GM11168 (cell line): Measurements from ENCODE around the gene SDK2.

ENCODE experiments used
- in situ Hi-C: fragments of 300-500 bp; cut with MboI; formaldehyde crosslinking; loops from one replicate; pipeline ENCODE4 v1.12.0; 2022; ENCODE audit warnings: low sequenced_read_pairs; ENCODE audit not compliant: unreplicated experiment

The SDK2 gene

GRCh38 chr17:73613271-73614233, 30.7 kb downstream of the SDK2 start:
- in situ Hi-C loops = no loop called here

DNA sequence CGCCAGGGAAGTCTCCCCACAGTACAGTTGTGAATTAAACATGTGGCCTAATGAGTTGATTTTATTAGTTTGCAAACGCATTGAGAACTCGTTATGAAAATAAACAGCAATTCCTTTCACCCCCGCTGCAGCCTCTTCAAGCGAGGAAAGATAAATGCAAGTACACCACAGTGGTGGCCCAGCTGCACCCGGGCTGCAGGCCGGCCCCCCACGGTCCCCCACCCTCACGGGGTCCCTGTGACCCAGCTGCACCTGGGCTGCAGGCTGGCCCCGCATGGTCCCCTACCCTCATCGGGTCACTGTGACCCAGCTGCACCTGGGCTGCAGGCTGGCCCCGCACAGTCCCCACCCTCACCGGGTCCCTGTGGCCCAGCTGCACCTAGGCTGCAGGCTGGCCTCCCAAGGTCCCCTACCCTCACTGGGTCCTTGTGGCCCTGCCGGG, 32.2 kb downstream of the SDK2 start:
- in situ Hi-C loops = no loop called here

DNA sequence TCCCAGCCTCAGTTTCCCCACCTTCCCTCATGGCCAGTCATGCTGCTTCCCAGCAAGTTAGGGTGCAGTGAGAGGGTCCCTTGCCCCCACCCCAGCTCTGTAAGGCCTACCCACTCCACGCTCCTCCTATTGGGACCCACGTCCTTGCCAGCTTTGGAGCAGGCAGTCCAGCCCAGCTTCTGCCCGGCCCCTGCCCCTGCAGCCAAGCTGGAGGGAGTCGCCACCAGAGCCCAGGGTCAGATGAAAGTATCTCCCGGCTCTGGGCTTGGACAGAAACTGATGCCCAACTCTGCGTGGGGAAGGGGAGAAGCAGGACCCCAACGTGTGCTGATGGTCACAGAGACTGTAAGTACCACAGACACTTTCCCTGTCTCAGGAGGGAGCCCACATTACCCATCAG, 32.6 kb downstream of the SDK2 start:
- in situ Hi-C loops = no loop called here

DNA sequence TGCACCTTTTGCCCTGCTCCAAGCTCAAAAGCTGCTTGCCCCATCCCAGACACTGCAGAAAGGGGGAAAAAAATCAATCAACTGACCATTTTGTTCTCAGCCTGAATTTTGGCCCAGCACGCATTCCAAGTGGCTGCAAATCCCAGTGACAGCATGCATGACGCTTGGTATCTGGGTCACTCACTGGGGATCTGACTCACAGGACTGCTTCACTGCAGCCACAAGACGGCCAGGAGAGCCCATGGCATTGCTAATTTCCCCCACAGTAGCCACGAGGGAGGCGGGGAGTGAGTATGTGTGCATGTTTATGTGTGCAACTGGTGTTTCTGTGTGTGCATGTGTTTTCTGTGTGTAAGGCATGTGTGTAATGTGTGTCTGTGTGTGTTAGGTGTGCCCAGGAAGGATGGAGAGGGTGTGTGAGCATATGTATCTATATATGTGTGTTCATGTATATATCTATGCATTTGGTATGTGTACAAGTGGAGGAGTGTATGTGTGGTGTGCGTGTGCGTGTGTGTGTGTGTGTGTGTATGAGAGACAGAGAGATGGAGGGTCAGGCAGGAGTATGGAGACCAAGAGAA, 33.8 kb downstream of the SDK2 start:
- in situ Hi-C loops = no loop called here

DNA sequence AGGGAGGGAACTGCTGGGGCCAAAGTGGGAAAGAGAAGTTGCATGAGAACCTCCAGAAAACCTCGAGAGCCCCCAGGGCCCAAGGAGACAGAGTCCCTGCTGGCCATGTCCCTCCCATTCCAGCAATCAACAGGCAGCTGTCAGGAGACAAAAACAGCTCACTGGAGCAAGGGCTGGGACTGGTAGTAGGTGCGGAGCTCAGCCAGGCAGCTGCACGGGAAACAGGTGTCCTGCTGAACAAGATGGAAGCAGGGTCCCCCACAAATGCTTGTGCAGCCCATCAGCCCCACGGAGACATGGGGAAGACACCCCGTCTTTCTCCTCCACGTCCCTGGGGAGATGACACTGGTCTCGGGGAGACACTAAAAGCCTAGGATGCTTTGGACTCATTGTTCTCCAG, 34.5 kb downstream of the SDK2 start:
- in situ Hi-C loops = no loop called here

GRCh38 chr17:73609060-73609459, 35.2 kb downstream of the SDK2 start:
- in situ Hi-C loops = no loop called here

DNA sequence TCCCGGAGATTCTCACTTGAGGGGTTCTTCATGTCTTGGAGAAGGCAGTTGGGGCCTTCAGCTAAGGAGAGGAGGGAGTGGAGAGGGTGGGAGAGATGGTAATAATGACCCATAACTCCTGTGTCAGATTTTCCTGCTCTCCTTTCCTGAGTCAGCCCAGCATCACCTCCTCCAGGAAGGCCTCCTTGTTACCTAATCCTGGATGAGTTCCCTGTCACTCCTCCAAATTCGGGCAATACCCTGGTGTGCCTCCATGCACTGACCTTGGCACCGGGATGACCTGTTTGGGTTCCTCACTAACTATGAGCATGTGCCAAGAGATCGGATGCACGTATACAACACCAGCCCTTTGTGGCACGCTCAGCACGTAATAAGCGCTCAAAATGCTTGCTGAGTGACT, 38.8 kb downstream of the SDK2 start:
- in situ Hi-C loops = no loop called here

DNA sequence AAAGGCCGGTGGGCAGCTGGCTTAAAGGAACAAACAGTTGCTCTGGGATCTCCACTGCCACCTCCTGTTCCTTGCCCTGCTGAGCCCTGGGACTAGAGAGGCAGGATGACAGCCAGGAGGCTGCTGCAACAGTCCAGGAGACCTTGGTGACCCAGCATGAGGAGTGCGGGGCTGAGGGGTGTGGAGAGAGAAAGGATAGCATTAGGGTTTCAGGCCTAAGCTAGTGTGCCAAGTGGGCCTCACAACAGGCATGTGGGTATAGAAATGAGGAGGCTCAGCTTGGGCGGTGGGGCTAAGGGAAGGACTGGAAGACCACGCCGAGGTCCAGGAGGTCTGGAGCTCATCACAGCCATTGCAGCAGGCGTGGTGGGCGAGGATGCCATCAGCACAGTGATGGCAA, 39.8 kb downstream of the SDK2 start:
- in situ Hi-C loops = no loop called here

GRCh38 chr17:73603971-73604370, 40.3 kb downstream of the SDK2 start:
- in situ Hi-C loops = no loop called here

DNA sequence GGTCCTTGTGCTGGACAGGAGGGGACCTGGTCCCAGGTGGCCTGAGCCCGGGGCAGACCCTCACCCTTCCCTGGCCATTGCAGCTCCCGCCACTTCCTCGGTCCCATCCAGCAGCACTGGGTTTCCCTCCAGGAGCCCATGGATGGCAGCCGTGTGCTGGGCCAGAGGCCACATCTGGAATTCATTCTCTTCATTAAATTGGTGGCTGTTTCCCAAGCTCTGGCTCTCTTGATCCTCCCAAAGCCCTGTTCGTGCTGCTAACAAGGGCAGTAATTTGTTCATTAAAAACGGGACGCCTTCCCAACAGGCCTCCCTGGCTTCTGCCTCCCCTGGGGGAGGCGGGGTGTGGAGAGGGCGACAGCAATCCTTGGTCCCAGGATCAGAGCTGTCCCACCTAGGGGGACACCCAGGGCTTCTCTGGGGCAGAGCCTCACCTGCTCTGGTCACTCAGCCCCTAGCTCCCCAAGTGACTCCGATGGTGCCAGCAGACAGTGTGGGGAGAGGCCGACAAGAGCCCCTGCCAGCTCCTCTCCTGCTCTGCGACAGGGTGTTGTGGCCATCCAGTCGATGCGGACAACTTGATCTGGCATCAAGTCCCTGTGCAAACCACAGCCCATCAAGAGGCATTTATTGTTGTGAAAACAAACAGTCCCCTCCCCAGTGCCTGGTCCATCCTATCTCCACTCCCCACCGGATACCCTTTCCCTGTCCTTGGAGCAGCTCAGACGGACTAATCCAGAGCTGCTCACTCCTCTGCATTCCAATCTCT, 44.0 kb downstream of the SDK2 start:
- in situ Hi-C loops = no loop called here

DNA sequence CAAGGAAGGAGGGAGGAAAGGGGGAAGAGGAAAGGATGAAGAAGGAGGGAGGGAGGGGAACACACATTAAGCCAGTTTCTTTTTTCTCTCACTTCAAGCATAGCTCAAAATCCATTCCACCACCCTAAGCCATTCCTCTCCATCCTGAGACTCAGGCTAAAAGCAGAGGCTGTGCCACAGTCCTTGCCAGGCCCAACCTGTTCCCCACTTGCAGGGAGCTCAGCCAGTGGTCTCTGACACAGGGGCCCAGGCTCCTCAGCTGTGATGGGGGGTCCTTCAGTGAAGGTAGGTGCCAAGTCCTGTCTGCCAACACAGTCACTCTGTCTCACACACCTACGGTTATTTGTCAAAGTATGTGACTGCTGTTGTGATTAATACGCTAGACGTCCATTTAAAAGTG, 44.6 kb downstream of the SDK2 start:
- in situ Hi-C loops = no loop called here

- in situ Hi-C loops = no loop called here
Observed at GRCh38 chr17:73598212-73598611, 46.0 kb downstream of the SDK2 start.

DNA sequence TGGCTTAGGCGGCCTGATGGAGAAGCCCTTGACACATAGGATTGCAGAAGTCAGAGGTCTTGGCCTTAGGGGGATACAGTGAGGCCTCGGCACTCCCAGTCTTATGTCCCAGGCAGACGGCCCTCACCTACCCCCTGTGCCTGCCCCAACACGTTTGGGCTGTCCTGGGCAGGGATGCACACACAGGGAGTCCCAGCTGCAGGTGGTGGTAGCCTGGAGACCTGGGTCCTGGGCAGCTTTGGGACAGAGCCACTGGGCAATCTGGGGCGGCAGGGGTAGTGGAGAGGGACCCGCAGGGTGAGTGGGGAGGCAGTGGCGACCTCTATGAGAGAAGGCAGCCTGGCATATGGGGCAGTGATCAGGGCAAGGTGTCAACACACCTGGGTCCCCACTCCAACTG, 48.3 kb downstream of the SDK2 start:
- in situ Hi-C loops = no loop called here

- in situ Hi-C loops = no loop called here
Observed at GRCh38 chr17:73595479-73595878, 48.8 kb downstream of the SDK2 start.

GRCh38 chr17:73595068-73595467, 49.2 kb downstream of the SDK2 start:
- in situ Hi-C loops = no loop called here

DNA sequence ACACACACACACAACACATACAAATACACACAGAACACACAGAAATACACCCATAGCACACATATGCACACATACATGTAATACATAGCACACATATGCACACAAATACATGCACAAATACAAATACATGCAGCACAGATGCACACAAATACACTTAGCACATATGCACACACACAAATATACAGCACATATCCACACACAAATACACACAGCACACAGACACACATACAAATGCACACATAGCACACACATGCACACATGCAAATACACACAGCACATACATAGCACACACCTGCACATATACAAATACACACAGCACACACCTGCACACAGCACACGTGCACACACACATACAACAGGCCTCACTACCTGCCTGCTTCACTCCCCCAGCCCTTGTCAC, 49.6 kb downstream of the SDK2 start:
- in situ Hi-C loops = no loop called here

- in situ Hi-C loops = no loop called here
Observed at GRCh38 chr17:73594025-73594424, 50.2 kb downstream of the SDK2 start.

DNA sequence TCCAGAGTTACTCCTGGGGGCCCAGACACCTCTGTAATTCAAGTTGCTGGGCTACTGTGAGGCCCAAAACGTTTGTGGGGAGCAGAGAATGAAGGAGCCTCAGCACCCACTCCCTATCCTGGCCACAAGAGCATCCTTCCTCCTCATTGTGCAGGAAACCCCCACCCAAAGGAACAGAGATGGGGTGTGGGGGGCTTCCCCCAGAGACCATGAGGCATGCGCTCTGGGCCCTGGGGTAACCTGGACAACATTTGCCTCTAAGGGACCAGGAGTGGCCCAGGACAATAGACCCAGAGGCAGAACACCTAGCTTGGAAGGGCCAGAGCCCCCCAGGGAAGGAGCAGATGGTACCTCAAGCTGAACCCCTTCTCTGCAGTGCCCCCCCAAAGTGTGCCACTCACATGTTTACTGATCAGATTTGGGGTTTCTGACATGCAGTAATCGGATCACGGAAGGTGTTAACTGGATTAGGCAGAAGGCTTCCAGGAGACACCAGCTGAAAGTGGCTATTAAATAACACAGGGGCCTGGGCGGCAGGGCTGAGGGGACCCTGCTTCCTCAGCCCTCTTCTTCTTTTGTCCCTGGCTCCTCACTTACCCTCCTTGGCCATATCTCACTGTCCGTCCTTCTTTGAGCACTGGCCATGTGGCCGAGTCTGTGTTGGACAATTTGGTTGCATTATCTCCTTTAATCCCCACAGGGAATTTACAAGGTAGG, 50.8 kb downstream of the SDK2 start:
- in situ Hi-C loops = no loop called here

DNA sequence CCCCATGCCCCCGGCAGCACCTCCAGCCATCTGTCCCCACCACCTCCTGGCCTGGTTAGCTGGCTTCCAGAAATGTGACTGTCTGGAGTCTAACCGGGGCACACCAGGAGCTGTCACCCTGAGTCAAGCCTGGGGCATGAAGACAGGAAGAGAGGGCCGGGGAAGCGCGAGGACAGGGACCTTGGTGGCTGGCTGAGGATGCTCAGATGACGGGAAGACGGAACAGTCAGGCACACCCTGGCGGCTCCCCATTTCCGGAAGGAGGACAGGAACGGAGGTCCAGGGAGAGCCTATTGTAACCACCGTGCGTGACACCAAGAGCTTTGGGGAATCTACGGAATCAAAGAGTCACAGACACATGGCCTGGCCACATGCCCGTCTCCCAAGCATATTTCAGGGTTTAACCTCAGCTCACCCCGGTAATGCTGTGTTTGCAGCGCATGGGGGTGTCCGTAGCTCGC, 51.7 kb downstream of the SDK2 start:
- in situ Hi-C loops = no loop called here

GRCh38 chr17:73592079-73592415, 52.2 kb downstream of the SDK2 start:
- in situ Hi-C loops = no loop called here
